Suppressor macrophage treated with lipopolysaccharide for 1 hour (primary cell): Measurements from ENCODE around the gene TAF1L.
A peak's percentile ranks its signal among the peaks of the same experiment; 100 is the strongest.

ENCODE experiments used
- DNase-seq, 3 donors: peaks; one replicate each; pipeline ENCODE4 v3.0.0-alpha.2; 2020 to 2022

TAF1L gene

GRCh38 chr9:32587901-32588300 is 47.6 kb downstream of the TAF1L start:
- peak; percentile 36 to 56 (median 37) for DNase-seq

- DNase-seq, result no peak
These were observed 50.7 kb downstream of the TAF1L start for GRCh38 chr9:32584784-32585183.

GRCh38 chr9:32581512-32582143 is 53.8 kb downstream of the TAF1L start:
- peak; percentile 47 to 59 (median 56) for DNase-seq

- no peak for DNase-seq
These were observed 54.7 kb downstream of the TAF1L start for GRCh38 chr9:32580631-32581300.

GRCh38 chr9:32579706-32580331 is 55.6 kb downstream of the TAF1L start:
- peak; percentile 74 to 86 (median 84) for DNase-seq
